Gastroesophageal sphincter (tissue), 4 donors: ENCODE data around the gene NPHP3. TPM values are rescaled to one million over a fixed set of nuclear protein-coding genes. Genes with fewer than 3 reads are reported as not detected.
"Not testable (repeated sequence)": the region's sequence is repeated elsewhere in the genome, so short reads cannot be mapped to it uniquely, and the experiment has no call there.

Source experiments
- ATAC-seq: fragments of 150-250 bp; one replicate; pipeline ENCODE4 v1.9.1; 2016; ENCODE audit warnings: mild to moderate bottlenecking, moderate library complexity
- H3K27ac ChIP-seq, 4 donors: fragments of 200-600 bp; sonication (generic) in 3 of 4; 1 replicate in 3 of 4; 2 replicates in 1 of 4; pipeline ENCODE4 v1.5.1; 2016 to 2019
- H3K27me3 ChIP-seq: fragments of 200-600 bp; sonication (generic); one replicate; pipeline ENCODE4 v1.5.1; 2019
- H3K36me3 ChIP-seq, 2 donors: fragments of 200-600 bp; sonication (generic); one replicate each; pipeline ENCODE4 v1.5.1; 2019; ENCODE audit warnings: control low read depth in 1 of 2
- H3K4me1 ChIP-seq, 3 donors: fragments of 200-600 bp; sonication (generic); 1 replicate in 2 of 3; 2 replicates in 1 of 3; pipeline ENCODE4 v1.5.1; 2016 to 2019; ENCODE audit warnings: control low read depth in 2 of 3
- H3K4me3 ChIP-seq, 2 donors: fragments of 200-600 bp; sonication (generic); one replicate each; pipeline ENCODE4 v1.5.1; 2019; ENCODE audit warnings: mild to moderate bottlenecking in 1 of 2, moderate library complexity in 1 of 2
- H3K9me3 ChIP-seq, 3 donors: fragments of 200-600 bp; sonication (generic); one replicate each; pipeline ENCODE4 v1.5.1; 2017 to 2019; ENCODE audit warnings: control low read depth in 2 of 3
- EP300 ChIP-seq: sonication (generic); formaldehyde crosslinking; IDR thresholded peaks from one replicate; pipeline ENCODE4 v1.6.1; 2017; ENCODE audit warnings: antibody characterized with exemption, mild to moderate bottlenecking
- POLR2A ChIP-seq, 2 donors: fragments of 450-650 bp; IDR thresholded peaks; one replicate each; pipeline ENCODE4 v1.6.1; 2017; ENCODE audit warnings: antibody characterized with exemption in 2 of 2, mild to moderate bottlenecking in 2 of 2, moderate library complexity in 1 of 2
- POLR2AphosphoS5 ChIP-seq: sonication (generic); formaldehyde crosslinking; IDR thresholded peaks from one replicate; pipeline ENCODE4 v1.6.1; 2017; ENCODE audit warnings: antibody characterized with exemption
- WGBS, 2 donors: methylation state at CpG; one replicate each; pipeline ENCODE4 v1.1.5; 2018; ENCODE audit warnings: low coverage in 1 of 2; 5-methylcytosine and 5-hydroxymethylcytosine counted together
- total RNA-seq, 4 donors: library from RNA; depleted of rRNA; stranded (reverse); fragments of >200 nt; gene quantifications; one replicate each; pipeline ENCODE4 v1.1.0, GENCODE V29; 2016
- TF ChIP-seq, protein P1 (sequence below), 4 experiments: fragments of 200-600 bp in 2 of 4; fragments of 450-650 bp in 2 of 4; sonication (generic) in 1 of 4; IDR thresholded peaks; one replicate each; pipeline ENCODE4 v1.5.1; 2017 to 2019; ENCODE audit warnings: antibody characterized with exemption in 4 of 4, mild to moderate bottlenecking in 2 of 4, moderate library complexity in 2 of 4

Gene NPHP3
- total RNA-seq, 4 donors from 2014 or later: 20.5 to 49.8 (median 37.6) TPM

DNA sequence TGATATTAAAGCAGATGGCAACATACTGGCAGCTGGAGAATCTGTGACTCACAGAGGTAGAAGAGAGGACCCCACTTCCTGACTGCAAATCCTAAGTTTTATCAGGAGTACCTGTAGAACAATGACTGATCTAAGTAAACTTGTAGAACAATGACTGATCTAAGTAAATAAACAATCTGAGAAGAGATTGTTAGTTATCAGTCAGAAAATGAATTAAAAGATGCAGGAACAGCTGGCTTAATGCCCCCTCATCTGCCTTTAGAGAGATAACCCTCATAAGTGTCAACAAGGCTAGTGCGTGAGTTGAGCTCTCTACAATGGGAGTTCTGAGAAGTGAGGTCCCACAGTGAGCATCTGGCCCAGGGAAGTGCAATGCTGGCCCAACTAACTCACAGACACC, 77.2 kb downstream of the NPHP3 start:
- H3K27ac ChIP-seq: no peak overlapping the region
- WGBS, 2 donors: 75 to 100% methylated on average over 1 of the region's 1 CpG
- no peak overlapping the region for H3K4me3 ChIP-seq
- no peak for TF ChIP-seq POLR2AphosphoS5
- no peak for TF ChIP-seq EP300
- no peak for TF ChIP-seq POLR2A (IDR thresholded peaks at IDR 0.05)
- TF ChIP-seq, protein P1, sequence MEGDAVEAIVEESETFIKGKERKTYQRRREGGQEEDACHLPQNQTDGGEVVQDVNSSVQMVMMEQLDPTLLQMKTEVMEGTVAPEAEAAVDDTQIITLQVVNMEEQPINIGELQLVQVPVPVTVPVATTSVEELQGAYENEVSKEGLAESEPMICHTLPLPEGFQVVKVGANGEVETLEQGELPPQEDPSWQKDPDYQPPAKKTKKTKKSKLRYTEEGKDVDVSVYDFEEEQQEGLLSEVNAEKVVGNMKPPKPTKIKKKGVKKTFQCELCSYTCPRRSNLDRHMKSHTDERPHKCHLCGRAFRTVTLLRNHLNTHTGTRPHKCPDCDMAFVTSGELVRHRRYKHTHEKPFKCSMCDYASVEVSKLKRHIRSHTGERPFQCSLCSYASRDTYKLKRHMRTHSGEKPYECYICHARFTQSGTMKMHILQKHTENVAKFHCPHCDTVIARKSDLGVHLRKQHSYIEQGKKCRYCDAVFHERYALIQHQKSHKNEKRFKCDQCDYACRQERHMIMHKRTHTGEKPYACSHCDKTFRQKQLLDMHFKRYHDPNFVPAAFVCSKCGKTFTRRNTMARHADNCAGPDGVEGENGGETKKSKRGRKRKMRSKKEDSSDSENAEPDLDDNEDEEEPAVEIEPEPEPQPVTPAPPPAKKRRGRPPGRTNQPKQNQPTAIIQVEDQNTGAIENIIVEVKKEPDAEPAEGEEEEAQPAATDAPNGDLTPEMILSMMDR (IDR thresholded peaks at IDR 0.05): no peak
- no peaks in the 10 kb centered on the region for H3K27me3 ChIP-seq
- no peaks in the 10 kb centered on the region for H3K9me3 ChIP-seq
- no peak for ATAC-seq
- H3K36me3 ChIP-seq: peaks cover 0 to 26% of the 10 kb centered on the region in 2 donors
- no peaks in the 10 kb centered on the region for H3K4me1 ChIP-seq

DNA sequence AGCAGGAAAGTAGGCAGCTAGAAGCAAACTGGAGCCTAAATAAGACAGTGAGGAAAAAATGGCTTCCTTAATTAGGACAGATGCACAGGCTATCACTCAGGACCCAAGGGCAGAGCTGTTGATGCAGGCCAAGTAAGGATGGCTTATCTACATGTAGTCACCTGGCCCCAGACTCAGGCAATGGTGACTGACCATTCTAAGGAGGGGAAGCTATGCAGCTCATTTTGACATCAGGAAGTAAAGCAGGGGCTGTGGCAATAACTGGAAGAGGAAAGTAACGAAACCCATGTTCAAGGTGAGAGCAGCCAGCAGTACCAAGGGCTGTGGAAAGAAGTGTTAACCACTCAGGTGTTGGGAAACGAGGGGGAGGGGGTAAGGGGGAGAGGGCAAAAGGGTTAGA, 78.8 kb downstream of the NPHP3 start:
- WGBS, 2 donors: 71 to 79% methylated on average over 2 of the region's 2 CpGs
- ATAC-seq: no peak
- no peaks in the 10 kb centered on the region for H3K4me1 ChIP-seq

DNA sequence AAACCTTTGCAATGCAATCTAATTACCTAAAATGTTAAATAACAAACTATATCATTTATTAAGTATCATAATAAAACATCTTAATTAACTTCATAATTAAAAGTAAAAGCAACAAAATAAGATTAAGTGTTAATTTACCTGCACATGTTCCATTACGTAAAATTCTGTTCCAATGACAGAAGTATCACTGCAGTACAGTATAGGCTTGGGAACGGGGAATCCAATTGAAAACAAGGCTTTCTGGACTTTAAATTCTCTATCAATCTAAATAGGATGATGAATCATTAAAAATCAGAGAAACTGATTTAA, 79.7 kb downstream of the NPHP3 start:
- WGBS, 2 donors: 56 to 58% methylated on average over 2 of the region's 2 CpGs
- no peak for ATAC-seq

More for the DNA sequence above, 78.8 kb downstream of the NPHP3 start:
- Histone ChIP-seq H3K27me3 (no peaks in the 10 kb centered on the region), H3K4me3 (no peak overlapping the region), H3K36me3 (peaks cover 5 to 43% of the 10 kb centered on the region in 2 donors), H3K9me3 (no peaks in the 10 kb centered on the region), H3K27ac (no peak overlapping the region)
- TF ChIP-seq POLR2AphosphoS5 (no peak), EP300 (no peak)
- TF ChIP-seq, protein P1 (IDR thresholded peaks at IDR 0.05): no peak

DNA sequence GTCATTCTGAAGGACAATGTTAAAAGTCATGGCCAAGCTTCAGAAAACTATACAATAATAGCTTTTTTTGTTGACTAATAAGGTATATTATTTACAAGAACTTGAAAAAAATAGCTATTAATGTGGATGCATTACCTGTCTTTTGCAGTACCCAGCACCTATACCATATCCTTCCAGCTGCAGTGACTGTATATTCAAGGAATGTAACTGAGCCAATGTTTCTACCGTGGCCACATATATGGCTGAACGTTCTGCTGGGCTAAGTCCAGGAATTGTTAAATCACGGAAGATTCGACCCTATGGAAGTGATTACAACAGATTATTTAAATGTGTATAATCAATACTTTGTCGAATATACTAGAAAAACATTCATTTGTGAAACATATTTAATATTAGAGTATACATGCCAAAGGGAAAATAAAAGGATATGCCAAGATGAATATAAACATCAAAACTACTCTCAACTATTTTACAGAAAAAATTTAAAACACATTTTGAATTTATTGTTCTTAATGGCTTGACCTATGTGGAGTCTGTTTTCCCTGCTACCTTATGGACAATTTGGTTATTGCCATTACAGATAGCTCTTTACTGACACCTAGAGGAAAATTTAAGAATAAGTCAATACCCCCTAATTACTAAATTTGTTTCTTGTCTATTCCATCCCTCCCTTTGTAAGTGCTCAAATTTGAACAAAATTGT, 80.2 kb downstream of the NPHP3 start:
- Histone ChIP-seq H3K4me3 (no peak overlapping the region), H3K4me1 (no peaks in the 10 kb centered on the region), H3K36me3 (peaks cover 11 to 57% of the 10 kb centered on the region in 2 donors), H3K9me3 (no peaks in the 10 kb centered on the region), H3K27me3 (no peaks in the 10 kb centered on the region), H3K27ac (no peak overlapping the region)
- ATAC-seq: peak; percentile 46
- TF ChIP-seq EP300 (no peak), POLR2A (IDR thresholded peaks at IDR 0.05) (no peak), POLR2AphosphoS5 (no peak)
- TF ChIP-seq, protein P1 (IDR thresholded peaks at IDR 0.05): peak; percentile 65 to 79 (median 74)
- WGBS, 2 donors: 50 to 68% methylated on average over 5 of the region's 5 CpGs

More for the DNA sequence above, 79.7 kb downstream of the NPHP3 start:
- no peak overlapping the region for H3K27ac ChIP-seq
- TF ChIP-seq POLR2A (IDR thresholded peaks at IDR 0.05) (no peak), POLR2AphosphoS5 (no peak), EP300 (no peak)
- TF ChIP-seq, protein P1 (IDR thresholded peaks at IDR 0.05): no peak
- no peaks in the 10 kb centered on the region for H3K27me3 ChIP-seq
- no peak overlapping the region for H3K4me3 ChIP-seq
- H3K9me3 ChIP-seq: no peaks in the 10 kb centered on the region
- peaks cover 10 to 52% of the 10 kb centered on the region in 2 donors for H3K36me3 ChIP-seq
- H3K4me1 ChIP-seq: no peaks in the 10 kb centered on the region

DNA sequence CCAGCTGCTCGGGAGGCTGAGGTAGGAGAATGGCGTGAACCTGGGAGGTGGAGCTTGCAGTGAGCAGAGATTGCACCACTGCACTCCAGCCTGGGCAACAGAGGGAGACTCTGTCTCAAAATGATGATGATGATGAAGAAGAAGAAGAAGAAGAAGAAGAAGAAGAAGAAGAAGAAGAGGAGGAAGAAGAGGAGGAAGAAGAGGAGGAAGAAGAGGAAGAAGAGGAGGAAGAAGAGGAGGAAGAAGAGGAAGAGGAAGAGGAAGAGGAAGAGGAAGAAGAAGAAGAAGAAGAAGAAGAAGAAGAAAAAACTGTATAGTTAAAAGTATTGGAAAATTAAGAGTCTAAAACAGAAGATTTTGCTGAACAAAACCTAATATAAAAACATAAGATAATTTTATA, 80.8 kb downstream of the NPHP3 start:
- ATAC-seq, H3K27ac ChIP-seq, H3K9me3 ChIP-seq, H3K4me1 ChIP-seq, H3K27me3 ChIP-seq, H3K4me3 ChIP-seq: not testable (repeated sequence)
- H3K36me3 ChIP-seq: peaks cover 11 to 63% of the 10 kb centered on the region in 2 donors
- 90% methylated on average over 2 of the region's 2 CpGs; no CpG with 5 or more reads in 1 of the 2 donors for WGBS, 2 donors
